Upper lobe of left lung (tissue), 6 donors: ENCODE measurements around the gene GBX2. TPM values are rescaled to one million over a fixed set of nuclear protein-coding genes. Genes with fewer than 3 reads are reported as not detected.

Source experiments
- ATAC-seq, 2 donors: fragments of 200-7000 bp; cut with Tn5 transposase; one replicate each; pipeline ENCODE4 v1.9.1; 2022; ENCODE audit warnings: mild to moderate bottlenecking in 2 of 2, moderate library complexity in 2 of 2; ENCODE audit not compliant: low FRiP score in 2 of 2
- DNase-seq, 2 donors: peaks; one replicate each; pipeline ENCODE4 v3.0.0-alpha.2; 2019 to 2020
- H3K27ac ChIP-seq, 4 donors: fragments of 200-600 bp; sonication (generic); one replicate each; pipeline ENCODE4 v1.5.1; 2016 to 2019
- H3K27me3 ChIP-seq, 4 donors: fragments of 200-600 bp; sonication (generic); one replicate each; pipeline ENCODE4 v1.5.1; 2017 to 2019
- H3K36me3 ChIP-seq, 4 donors: fragments of 200-600 bp; sonication (generic); one replicate each; pipeline ENCODE4 v1.5.1; 2016 to 2019
- H3K4me1 ChIP-seq, 4 donors: fragments of 200-600 bp; sonication (generic); one replicate each; pipeline ENCODE4 v1.5.1; 2018 to 2019
- H3K4me3 ChIP-seq, 4 donors: fragments of 200-600 bp; sonication (generic); one replicate each; pipeline ENCODE4 v1.5.1; 2017 to 2019; ENCODE audit warnings: mild to moderate bottlenecking in 2 of 4, moderate library complexity in 1 of 4
- H3K9me3 ChIP-seq, 4 donors: fragments of 200-600 bp; sonication (generic); one replicate each; pipeline ENCODE4 v1.5.1; 2018 to 2019
- CTCF ChIP-seq, 6 experiments: fragments of 450-650 bp in 4 of 6; fragments of 200-600 bp in 2 of 6; sonication (generic) in 2 of 6; IDR thresholded peaks; one replicate each; pipeline ENCODE4 v1.5.1; 2016 to 2019; ENCODE audit warnings: antibody characterized with exemption in 6 of 6
- EP300 ChIP-seq, 4 donors: sonication (generic); formaldehyde crosslinking; IDR thresholded peaks; one replicate each; pipeline ENCODE4 v1.5.1; 2017; ENCODE audit warnings: antibody characterized with exemption in 4 of 4, control low read depth in 2 of 4
- POLR2A ChIP-seq, 4 donors: fragments of 450-650 bp; IDR thresholded peaks; one replicate each; pipeline ENCODE4 v1.5.1; 2016 to 2017; ENCODE audit warnings: antibody characterized with exemption in 4 of 4, mild to moderate bottlenecking in 2 of 4
- POLR2AphosphoS5 ChIP-seq, 2 donors: sonication (generic); formaldehyde crosslinking; IDR thresholded peaks; one replicate each; pipeline ENCODE4 v1.5.1; 2017; ENCODE audit warnings: antibody characterized with exemption in 2 of 2
- WGBS, 2 donors: methylation state at CpG; one replicate each; pipeline ENCODE4 v1.1.5; 2017 to 2018; 5-methylcytosine and 5-hydroxymethylcytosine counted together
- total RNA-seq, 6 donors: library from RNA; depleted of rRNA in 4 of 6; stranded (reverse); fragments of >200 nt in 4 of 6; gene quantifications; one replicate each; pipeline versions ENCODE4 v1.1.0 to v1.2.1, GENCODE V29; 2016 to 2021
- donor health status: DM: no; HTN: no; CAD: no; lungs with moderate emphysema.
- donor health status: DM: no; HTN: yes; CAD: no; lungs with severe emphysema.

GBX2 gene
- total RNA-seq, 6 donors from 2014 or later: not detected

- Histone ChIP-seq H3K36me3 (no peaks in the 10 kb centered on the region), H3K4me1 (peaks cover 23 to 37% (median 28%) of the 10 kb centered on the region in 4 donors), H3K27me3 (peaks cover 0 to 79% (median 48%) of the 10 kb centered on the region in 4 donors), H3K27ac (no peak overlapping the region), H3K4me3 (no peak overlapping the region), H3K9me3 (no peaks in the 10 kb centered on the region)
- 15 to 24% methylated on average over 7 of the region's 7 CpGs for WGBS, 2 donors
- no peak for DNase-seq
- ATAC-seq: no peak
- TF ChIP-seq EP300 (IDR thresholded peaks at IDR 0.05): no peak
- TF ChIP-seq POLR2AphosphoS5 (IDR thresholded peaks at IDR 0.05): no peak
- peak in 1 of 6 experiments; percentile 22 for TF ChIP-seq CTCF (IDR thresholded peaks at IDR 0.05)
- TF ChIP-seq POLR2A (IDR thresholded peaks at IDR 0.05): no peak
Measured at GRCh38 chr2:236176417-236176816, 8.2 kb upstream of the GBX2 start.

GRCh38 chr2:236175548-236176150 is 7.5 kb upstream of the GBX2 start:
- no peak for DNase-seq
- ATAC-seq: no peak

GRCh38 chr2:236173729-236174607 is 5.8 kb upstream of the GBX2 start:
- Histone ChIP-seq H3K4me3 (no peak overlapping the region), H3K4me1 (peaks cover 17 to 30% (median 24%) of the 10 kb centered on the region in 4 donors), H3K27ac (no peak overlapping the region), H3K36me3 (no peaks in the 10 kb centered on the region), H3K9me3 (no peaks in the 10 kb centered on the region), H3K27me3 (peaks cover 0 to 83% (median 47%) of the 10 kb centered on the region in 4 donors)
- WGBS, 2 donors: 9 to 14% methylated on average over 18 to 23 of the region's 23 CpGs
- ATAC-seq (no peak), DNase-seq (no peak)
- no peak for TF ChIP-seq EP300 (IDR thresholded peaks at IDR 0.05)
- TF ChIP-seq POLR2AphosphoS5 (IDR thresholded peaks at IDR 0.05): no peak
- no peak for TF ChIP-seq CTCF (IDR thresholded peaks at IDR 0.05)
- no peak for TF ChIP-seq POLR2A (IDR thresholded peaks at IDR 0.05)

More at GRCh38 chr2:236175548-236176150, 7.5 kb upstream of the GBX2 start:
- Histone ChIP-seq H3K4me1 (peaks cover 23 to 37% (median 30%) of the 10 kb centered on the region in 4 donors), H3K4me3 (no peak overlapping the region), H3K27me3 (peaks cover 0 to 82% (median 51%) of the 10 kb centered on the region in 4 donors), H3K27ac (no peak overlapping the region), H3K9me3 (no peaks in the 10 kb centered on the region), H3K36me3 (no peaks in the 10 kb centered on the region)
- 47 to 48% methylated on average over 6 of the region's 6 CpGs for WGBS, 2 donors
- no peak for TF ChIP-seq POLR2A (IDR thresholded peaks at IDR 0.05)
- no peak for TF ChIP-seq CTCF (IDR thresholded peaks at IDR 0.05)
- no peak for TF ChIP-seq EP300 (IDR thresholded peaks at IDR 0.05)
- no peak for TF ChIP-seq POLR2AphosphoS5 (IDR thresholded peaks at IDR 0.05)

- ATAC-seq (peak in 1 of 2 donors; percentile 9), DNase-seq (peak in 1 of 2 donors; percentile 72)
- 8 to 10% methylated on average over 12 to 47 of the region's 62 CpGs for WGBS, 2 donors
- no peak overlapping the region for H3K4me3 ChIP-seq
- H3K27me3 ChIP-seq: peaks cover 0 to 85% (median 49%) of the 10 kb centered on the region in 4 donors
- no peaks in the 10 kb centered on the region for H3K36me3 ChIP-seq
- TF ChIP-seq POLR2AphosphoS5 (IDR thresholded peaks at IDR 0.05): no peak
- TF ChIP-seq CTCF (IDR thresholded peaks at IDR 0.05): no peak
- TF ChIP-seq EP300 (IDR thresholded peaks at IDR 0.05): no peak
- TF ChIP-seq POLR2A (IDR thresholded peaks at IDR 0.05): no peak
- H3K27ac ChIP-seq: no peak overlapping the region
- no peaks in the 10 kb centered on the region for H3K9me3 ChIP-seq
- peaks cover 18 to 30% (median 24%) of the 10 kb centered on the region in 4 donors for H3K4me1 ChIP-seq
Measured at GRCh38 chr2:236173036-236173728, 5.0 kb upstream of the GBX2 start.
